Caco-2 (cell line): ENCODE measurements around the gene RBP4. TPM values are rescaled to one million over a fixed set of nuclear protein-coding genes. Genes with fewer than 3 reads are reported as not detected.

Experiments used
- BruUV-seq: library from RNA; stranded (reverse); fragments of 400-500 nt; replicated peaks from 2 replicates; lab custom pipeline; 2021; lab: Mats Ljungman, UMichigan
- CTCF ChIA-PET: fragments of 300-600 bp; sonication (Branson Sonifier 250); formaldehyde crosslinking; loops from one replicate; lab custom pipeline; 2022; ENCODE audit warnings: antibody characterized with exemption; lab: Charles Lee
- POLR2A ChIA-PET: fragments of 300-600 bp; sonication (Branson Sonifier 250); formaldehyde crosslinking; loops from one replicate; lab custom pipeline; 2022; ENCODE audit warnings: antibody characterized with exemption; lab: Charles Lee
- DNase-seq, 2 experiments: peaks; one replicate each; pipeline versions ENCODE4 v3.0.0 to v3.0.0-alpha.2; 2020 to 2022
- H3K27me3 ChIP-seq: replicated peaks from 2 replicates; pipeline ENCODE4 v1.6.0; 2011; ENCODE audit warnings: low read length; ENCODE audit not compliant: control insufficient read depth, insufficient read depth
- H3K36me3 ChIP-seq: 2 replicates; pipeline ENCODE4 v1.5.1; 2011; ENCODE audit warnings: low read length; ENCODE audit not compliant: control insufficient read depth, insufficient read depth
- H3K4me1 ChIP-seq: fragments of 250-450 bp; sonication (Bioruptor Pico); 2 replicates; pipeline ENCODE4 v1.5.1; 2020; ENCODE audit warnings: mild to moderate bottlenecking
- H3K4me3 ChIP-seq: 2 replicates; pipeline ENCODE4 v1.5.1; 2011; ENCODE audit warnings: low read depth, mild to moderate bottlenecking, control low read depth, low read length
- H3K9me3 ChIP-seq: fragments of 250-450 bp; sonication (Bioruptor Pico); 2 replicates; pipeline ENCODE4 v1.5.1; 2020; ENCODE audit warnings: mild to moderate bottlenecking, moderate library complexity
- H3K27ac Mint-ChIP-seq: one replicate; pipeline ENCODE4 v1.8.0; 2022; ENCODE audit warnings: mixed read lengths; ENCODE audit not compliant: unreplicated experiment
- H3K27me3 Mint-ChIP-seq: one replicate; pipeline ENCODE4 v1.8.0; 2022; ENCODE audit warnings: mixed read lengths; ENCODE audit not compliant: insufficient read depth, unreplicated experiment
- H3K36me3 Mint-ChIP-seq: one replicate; pipeline ENCODE4 v1.8.0; 2022; ENCODE audit warnings: mild to moderate bottlenecking, mixed read lengths; ENCODE audit not compliant: insufficient read depth, unreplicated experiment
- H3K4me1 Mint-ChIP-seq: one replicate; pipeline ENCODE4 v1.8.0; 2022; ENCODE audit warnings: low read depth, mixed read lengths; ENCODE audit not compliant: unreplicated experiment
- H3K4me3 Mint-ChIP-seq: one replicate; pipeline ENCODE4 v1.8.0; 2022; ENCODE audit warnings: mild to moderate bottlenecking, moderate library complexity, mixed read lengths; ENCODE audit not compliant: unreplicated experiment
- H3K9me3 Mint-ChIP-seq: one replicate; pipeline ENCODE4 v1.8.0; 2022; ENCODE audit warnings: mixed read lengths; ENCODE audit not compliant: unreplicated experiment
- CTCF ChIP-seq, 2 experiments: fragments of 200-600 bp in 1 of 2; IDR thresholded peaks; 1 replicate in 1 of 2; 2 replicates in 1 of 2; pipeline versions ENCODE4 v1.5.1 to v1.8.0; 2011 to 2022; ENCODE audit warnings: antibody characterized with exemption in 1 of 2, control low read depth in 1 of 2, inconsistent platforms in 1 of 2, low read depth in 1 of 2, low read length in 1 of 2, mild to moderate bottlenecking in 1 of 2, moderate library complexity in 1 of 2; ENCODE audit not compliant: insufficient read depth in 1 of 2, severe bottlenecking in 1 of 2, unreplicated experiment in 1 of 2
- intact Hi-C: fragments of 100-400 bp; cut with micrococcal nuclease; formaldehyde crosslinking; loops from one replicate; pipeline ENCODE4 v1.10.0; 2022; ENCODE audit not compliant: unreplicated experiment
- total RNA-seq: library from RNA; stranded (reverse); gene quantifications from 2 replicates; pipeline ENCODE4 v1.2.3, GENCODE V29; 2022

Gene RBP4
- total RNA-seq, 1 experiment from 2014 or later: 255 TPM

GRCh38 chr10:93560541-93560940, 40.5 kb downstream of the RBP4 start:
- no peaks in the 10 kb centered on the region for H3K36me3 Mint-ChIP-seq
- DNase-seq: no peak
- no peak for TF ChIP-seq CTCF (IDR thresholded peaks at IDR 0.05; ENCODE audit: insufficient read depth in 1 of 2, low read depth in 1 of 2, low read length in 1 of 2, severe bottlenecking in 1 of 2, unreplicated experiment in 1 of 2)
- Histone ChIP-seq H3K9me3 (0 out of 2 replicates have a peak, but pooled peaks cover 10% of the 10 kb centered on the region), H3K4me3 (no peak overlapping the region), H3K36me3 (no peaks in the 10 kb centered on the region), H3K27me3 (no peaks in the 10 kb centered on the region), H3K4me1 (peaks cover 2% of the 10 kb centered on the region; the same call in 1 of the 2 replicates)
- H3K27ac Mint-ChIP-seq: no peak overlapping the region
- no peak overlapping the region for H3K4me3 Mint-ChIP-seq
- H3K9me3 Mint-ChIP-seq: no peaks in the 10 kb centered on the region
- H3K27me3 Mint-ChIP-seq: no peaks in the 10 kb centered on the region
- POLR2A ChIA-PET: no interaction called here
- peaks cover 8% of the 10 kb centered on the region for H3K4me1 Mint-ChIP-seq
- BruUV-seq: no TSS peak
- intact Hi-C loops: no loop called here
- CTCF ChIA-PET: no interaction called here

- Mint-ChIP-seq H3K27ac (no peak overlapping the region), H3K4me1 (peaks cover 15% of the 10 kb centered on the region), H3K4me3 (no peak overlapping the region), H3K27me3 (no peaks in the 10 kb centered on the region), H3K9me3 (no peaks in the 10 kb centered on the region), H3K36me3 (no peaks in the 10 kb centered on the region)
- peaks cover 8% of the 10 kb centered on the region; the same call in 1 of the 2 replicates for H3K4me1 ChIP-seq
- no peak for TF ChIP-seq CTCF (IDR thresholded peaks at IDR 0.05; ENCODE audit: insufficient read depth in 1 of 2, low read depth in 1 of 2, low read length in 1 of 2, severe bottlenecking in 1 of 2, unreplicated experiment in 1 of 2)
- ChIA-PET POLR2A (no interaction called here), CTCF (no interaction called here)
- intact Hi-C loops: loop anchor here (10.0 kb wide), 1 partner anchor 255 kb away; no protein-coding TSS in a partner anchor
- H3K36me3 ChIP-seq: no peaks in the 10 kb centered on the region
- H3K27me3 ChIP-seq: no peaks in the 10 kb centered on the region
- BruUV-seq: no TSS peak
- no peak overlapping the region for H3K4me3 ChIP-seq
- H3K9me3 ChIP-seq: 0 out of 2 replicates have a peak, but pooled peaks cover 10% of the 10 kb centered on the region
- DNase-seq: no peak
Measured at GRCh38 chr10:93559490-93559889, 41.5 kb downstream of the RBP4 start.

- H3K27me3 ChIP-seq: no peaks in the 10 kb centered on the region
- Mint-ChIP-seq H3K9me3 (no peaks in the 10 kb centered on the region), H3K4me3 (no peak overlapping the region), H3K36me3 (no peaks in the 10 kb centered on the region), H3K27me3 (no peaks in the 10 kb centered on the region), H3K4me1 (peaks cover 32% of the 10 kb centered on the region), H3K27ac (peak overlapping the region; percentile 53)
- peak; percentile 80 to 84 for DNase-seq
- no peaks in the 10 kb centered on the region for H3K36me3 ChIP-seq
- CTCF ChIA-PET: interaction anchor here (0.6 to 3.5 kb wide), 19 partner anchors 9 to 261 kb away, joined by 3 to 60 read pairs (median 4); partner anchors contain the start of genes CEP55 and FRA10AC1
- 0 out of 2 replicates have a peak, but pooled peaks cover 7% of the 10 kb centered on the region for H3K9me3 ChIP-seq
- no peak overlapping the region for H3K4me3 ChIP-seq
- TF ChIP-seq CTCF (IDR thresholded peaks at IDR 0.05; ENCODE audit: insufficient read depth in 1 of 2, low read depth in 1 of 2, low read length in 1 of 2, severe bottlenecking in 1 of 2, unreplicated experiment in 1 of 2): peak; percentile 61 to 89
- POLR2A ChIA-PET: interaction anchor here (1.0 kb wide), 1 partner anchor 11 kb away, joined by 4 read pairs; no protein-coding TSS in a partner anchor
- no TSS peak for BruUV-seq
- H3K4me1 ChIP-seq: peaks cover 43% of the 10 kb centered on the region
- intact Hi-C loops: loop anchor here (1.0 to 10.0 kb wide), 4 partner anchors 32 to 260 kb away; partner anchors contain the start of gene RBP4
Measured at GRCh38 chr10:93554760-93555432, 46.1 kb downstream of the RBP4 start.
